HCT116 (cell line): Measurements from ENCODE around the gene ROGDI. TPM values are rescaled to one million over a fixed set of nuclear protein-coding genes. Genes with fewer than 3 reads are reported as not detected.

Source experiments
- ATAC-seq: fragments of 200-7000 bp; cut with Tn5 transposase; 2 replicates; pipeline ENCODE4 v1.9.1; 2020; ENCODE audit warnings: mild to moderate bottlenecking, moderate library complexity
- BruUV-seq: library from RNA; stranded (reverse); fragments of 400-500 nt; replicated peaks from 2 replicates; lab custom pipeline; 2021; lab: Mats Ljungman, UMichigan
- CTCF ChIA-PET: fragments of 300-600 bp; sonication (Branson Sonifier 250); formaldehyde crosslinking; loops from one replicate; lab custom pipeline; 2021; ENCODE audit warnings: antibody characterized with exemption; lab: Charles Lee
- POLR2A ChIA-PET: fragments of 300-600, 350-600 bp; sonication (Branson Sonifier 250); formaldehyde crosslinking; loops from one replicate; lab custom pipeline; 2021; ENCODE audit warnings: antibody characterized with exemption; lab: Charles Lee
- RAD21 ChIA-PET, 2 experiments: fragments of 300-600 bp; sonication (Branson Sonifier 250); formaldehyde crosslinking; loops; one replicate each; lab custom pipeline; 2023; ENCODE audit warnings: low total read pairs in 2 of 2; ENCODE audit not compliant: uncharacterized antibody in 2 of 2, unreplicated experiment in 2 of 2, low non-redundant PET in 1 of 2; lab: Charles Lee
- DNase-seq: peaks from one replicate; pipeline ENCODE4 v3.0.0-alpha.2; 2010; ENCODE audit warnings: low read depth, low spot score
- H2AFZ ChIP-seq: fragments of 200-600 bp; shearing (Covaris generic), sonication (generic); 2 replicates; pipeline ENCODE4 v1.6.1; 2017; ENCODE audit warnings: low read depth, mixed run types, mixed read lengths, antibody characterized with exemption, low read length; ENCODE audit not compliant: poor library complexity, severe bottlenecking
- H3K27ac ChIP-seq: 2 replicates; pipeline ENCODE4 v1.5.1; 2012; ENCODE audit warnings: low read depth, low read length
- H3K27me3 ChIP-seq: fragments of 200-600 bp; sonication (generic); 2 replicates; pipeline ENCODE4 v1.6.1; 2016; ENCODE audit warnings: mixed run types, low read length, mixed read lengths; ENCODE audit not compliant: insufficient read depth
- H3K36me3 ChIP-seq, 2 experiments: fragments of 200-500 bp in 1 of 2; fragments of 200-600 bp in 1 of 2; sonication (Bioruptor generic) in 1 of 2; sonication (generic) in 1 of 2; 2 replicates each; pipeline versions ENCODE4 v1.5.1 to v1.6.1; 2014 to 2016; ENCODE audit warnings: low read length in 2 of 2, inconsistent platforms in 1 of 2, mixed read lengths in 1 of 2, mixed run types in 1 of 2; ENCODE audit not compliant: insufficient read depth in 2 of 2, control insufficient read depth in 1 of 2
- H3K4me1 ChIP-seq, 2 experiments: fragments of 200-600 bp in 1 of 2; sonication (generic) in 1 of 2; 2 replicates each; pipeline versions ENCODE4 v1.5.1 to v1.6.1; 2012 to 2017; ENCODE audit warnings: low read length in 2 of 2, inconsistent platforms in 1 of 2, mild to moderate bottlenecking in 1 of 2, mixed read lengths in 1 of 2, mixed run types in 1 of 2, moderate library complexity in 1 of 2; ENCODE audit not compliant: insufficient read depth in 2 of 2, control insufficient read depth in 1 of 2
- H3K4me2 ChIP-seq: fragments of 200-600 bp; sonication (generic); 2 replicates; pipeline ENCODE4 v1.6.1; 2017; ENCODE audit warnings: mixed run types, low read length, mixed read lengths
- H3K4me3 ChIP-seq, 2 experiments: fragments of 200-600 bp in 1 of 2; sonication (generic) in 1 of 2; replicated peaks in 1 of 2; 2 replicates each; pipeline ENCODE4 v1.5.1; 2011 to 2016; ENCODE audit warnings: low read length in 2 of 2, control low read depth in 1 of 2, low read depth in 1 of 2, mild to moderate bottlenecking in 1 of 2, mixed read lengths in 1 of 2, mixed run types in 1 of 2
- H3K79me2 ChIP-seq: fragments of 200-600 bp; sonication (generic); 2 replicates; pipeline ENCODE4 v1.6.1; 2017; ENCODE audit warnings: mild to moderate bottlenecking, mixed run types, low read length, moderate library complexity, mixed read lengths; ENCODE audit not compliant: insufficient read depth
- H3K9ac ChIP-seq: fragments of 200-600 bp; sonication (generic); 2 replicates; pipeline ENCODE4 v1.6.1; 2016; ENCODE audit warnings: low read length, mixed read lengths
- H3K9me2 ChIP-seq: fragments of 200-600 bp; sonication (generic), shearing (Covaris generic); 2 replicates; pipeline ENCODE4 v1.6.1; 2017; ENCODE audit warnings: mixed run types, mild to moderate bottlenecking, moderate library complexity; ENCODE audit not compliant: insufficient read depth
- H3K9me3 ChIP-seq, 2 experiments: fragments of 200-500 bp in 1 of 2; fragments of 200-600 bp in 1 of 2; sonication (Bioruptor generic) in 1 of 2; sonication (generic) in 1 of 2; 2 replicates each; pipeline ENCODE4 v1.6.1; 2014 to 2017; ENCODE audit warnings: low read length in 2 of 2, mixed read lengths in 2 of 2, inconsistent platforms in 1 of 2, low read depth in 1 of 2, mild to moderate bottlenecking in 1 of 2, mixed run types in 1 of 2, moderate library complexity in 1 of 2; ENCODE audit not compliant: control insufficient read depth in 1 of 2, insufficient read depth in 1 of 2
- H4K20me1 ChIP-seq: fragments of 200-600 bp; sonication (generic), shearing (Covaris generic); 2 replicates; pipeline ENCODE4 v1.6.1; 2017; ENCODE audit warnings: mixed run types, mild to moderate bottlenecking, moderate library complexity; ENCODE audit not compliant: insufficient read depth
- EZH2phosphoT487 ChIP-seq: fragments of 200-600 bp; IDR thresholded peaks from 2 replicates; pipeline ENCODE4 v1.6.1; 2018; ENCODE audit warnings: antibody characterized with exemption, borderline replicate concordance
- JUND ChIP-seq: IDR thresholded peaks from 2 replicates; pipeline ENCODE4 v1.6.1; 2012
- SIN3A ChIP-seq: IDR thresholded peaks from 2 replicates; pipeline ENCODE4 v1.6.1; 2012; ENCODE audit warnings: low read depth
- SP1 ChIP-seq: IDR thresholded peaks from 2 replicates; pipeline ENCODE4 v1.6.1; 2012; ENCODE audit warnings: low read depth
- SRF ChIP-seq: IDR thresholded peaks from 2 replicates; pipeline ENCODE4 v1.6.1; 2012; ENCODE audit warnings: low read depth
- TCF7L2 ChIP-seq: IDR thresholded peaks from 2 replicates; pipeline ENCODE4 v1.7.0; 2011; ENCODE audit warnings: borderline replicate concordance, inconsistent platforms; ENCODE audit not compliant: insufficient read depth, insufficient read length; ENCODE audit errors: extremely low read depth
- YY1 ChIP-seq: IDR thresholded peaks from 2 replicates; pipeline ENCODE4 v1.6.1; 2011; ENCODE audit warnings: low read length, low read depth, moderate library complexity, mild to moderate bottlenecking; ENCODE audit not compliant: insufficient replicate concordance; ENCODE audit errors: extremely low read depth
- ZBTB33 ChIP-seq: IDR thresholded peaks from 2 replicates; pipeline ENCODE4 v1.6.1; 2011; ENCODE audit warnings: mild to moderate bottlenecking, low read length, moderate library complexity; ENCODE audit not compliant: insufficient replicate concordance; ENCODE audit errors: extremely low read depth
- ZFX ChIP-seq: fragments of 450-650 bp; IDR thresholded peaks from 2 replicates; pipeline ENCODE4 v1.6.1; 2017
- ZNF274 ChIP-seq: fragments of 200-500 bp; sonication (Bioruptor generic); IDR thresholded peaks from 2 replicates; pipeline ENCODE4 v1.6.1; 2014; ENCODE audit warnings: mild to moderate bottlenecking, low read depth, low read length, inconsistent platforms
- intact Hi-C: fragments of 100-400 bp; cut with micrococcal nuclease; formaldehyde crosslinking; loops from 2 replicates; pipeline ENCODE4 v1.10.0; 2022
- total RNA-seq: library from RNA; stranded (reverse); gene quantifications from one replicate; pipeline ENCODE4 v1.2.1, GENCODE V29; 2021; ENCODE audit not compliant: unreplicated experiment
- TF ChIP-seq, protein P1 (sequence below), 3 experiments: fragments of 200-600 bp in 1 of 3; sonication (generic) in 1 of 3; IDR thresholded peaks in 2 of 3; conservative IDR thresholded peaks in 1 of 3; 2 replicates each; pipeline ENCODE4 v1.5.1; 2012 to 2017; ENCODE audit warnings: low read depth in 2 of 3, low read length in 2 of 3, antibody characterized with exemption in 1 of 3, borderline replicate concordance in 1 of 3, control low read depth in 1 of 3, mild to moderate bottlenecking in 1 of 3, mixed read lengths in 1 of 3, mixed run types in 1 of 3, moderate library complexity in 1 of 3; ENCODE audit not compliant: insufficient read depth in 1 of 3
- TF ChIP-seq, protein P2 (sequence below): IDR thresholded peaks from 2 replicates; pipeline ENCODE4 v1.6.1; 2012
- TF ChIP-seq, protein P3 (sequence below): IDR thresholded peaks from 2 replicates; pipeline ENCODE4 v1.6.1; 2012; ENCODE audit warnings: low read depth

Gene ROGDI
- total RNA-seq, 1 experiment from 2014 or later, result 20.1 TPM

- TF ChIP-seq, protein P1, sequence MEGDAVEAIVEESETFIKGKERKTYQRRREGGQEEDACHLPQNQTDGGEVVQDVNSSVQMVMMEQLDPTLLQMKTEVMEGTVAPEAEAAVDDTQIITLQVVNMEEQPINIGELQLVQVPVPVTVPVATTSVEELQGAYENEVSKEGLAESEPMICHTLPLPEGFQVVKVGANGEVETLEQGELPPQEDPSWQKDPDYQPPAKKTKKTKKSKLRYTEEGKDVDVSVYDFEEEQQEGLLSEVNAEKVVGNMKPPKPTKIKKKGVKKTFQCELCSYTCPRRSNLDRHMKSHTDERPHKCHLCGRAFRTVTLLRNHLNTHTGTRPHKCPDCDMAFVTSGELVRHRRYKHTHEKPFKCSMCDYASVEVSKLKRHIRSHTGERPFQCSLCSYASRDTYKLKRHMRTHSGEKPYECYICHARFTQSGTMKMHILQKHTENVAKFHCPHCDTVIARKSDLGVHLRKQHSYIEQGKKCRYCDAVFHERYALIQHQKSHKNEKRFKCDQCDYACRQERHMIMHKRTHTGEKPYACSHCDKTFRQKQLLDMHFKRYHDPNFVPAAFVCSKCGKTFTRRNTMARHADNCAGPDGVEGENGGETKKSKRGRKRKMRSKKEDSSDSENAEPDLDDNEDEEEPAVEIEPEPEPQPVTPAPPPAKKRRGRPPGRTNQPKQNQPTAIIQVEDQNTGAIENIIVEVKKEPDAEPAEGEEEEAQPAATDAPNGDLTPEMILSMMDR (IDR thresholded peaks at IDR 0.05 in 2 of 3, conservative IDR thresholded peaks at IDR 0.05 in 1 of 3; ENCODE audit: borderline replicate concordance in 1 of 3, insufficient read depth in 1 of 3, low read depth in 2 of 3, low read length in 2 of 3), result no peak
- TF ChIP-seq ZFX, result no peak
- TF ChIP-seq, protein P2, sequence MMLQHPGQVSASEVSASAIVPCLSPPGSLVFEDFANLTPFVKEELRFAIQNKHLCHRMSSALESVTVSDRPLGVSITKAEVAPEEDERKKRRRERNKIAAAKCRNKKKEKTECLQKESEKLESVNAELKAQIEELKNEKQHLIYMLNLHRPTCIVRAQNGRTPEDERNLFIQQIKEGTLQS, result no peak
- TF ChIP-seq, all 23 proteins: peak for 0
These were observed 24.5 kb upstream of the ROGDI start (continued) for GRCh38 chr16:4826980-4827379.

- Histone ChIP-seq H4K20me1 (no peaks in the 10 kb centered on the region), H3K9me3 (no peaks in the 10 kb centered on the region), H3K4me2 (no peak overlapping the region), H3K4me1 (no peaks in the 10 kb centered on the region), H3K9me2 (no peaks in the 10 kb centered on the region), H3K27me3 (no peaks in the 10 kb centered on the region), H3K79me2 (peaks cover 7% of the 10 kb centered on the region; the same call in 1 of the 2 replicates), H3K27ac (no peak overlapping the region), H3K4me3 (no peak overlapping the region), H3K9ac (no peak overlapping the region), H3K36me3 (peaks cover 56 to 65% of the 10 kb centered on the region in 2 experiments), H2AFZ (no peak overlapping the region)
- ATAC-seq (no peak), DNase-seq (no peak)
- CTCF ChIA-PET, result no interaction called here
- POLR2A ChIA-PET, result no interaction called here
- BruUV-seq, result no TSS peak
- RAD21 ChIA-PET, result no interaction called here
- no peak for TF ChIP-seq ZBTB33
- TF ChIP-seq ZNF274, result no peak
- TF ChIP-seq SRF, result no peak
- TF ChIP-seq JUND, result no peak
- TF ChIP-seq ZFX, result no peak
- no peak for TF ChIP-seq SIN3A
- no peak for TF ChIP-seq TCF7L2
- no peak for TF ChIP-seq YY1
- TF ChIP-seq EZH2phosphoT487, result no peak
- TF ChIP-seq, protein P3, sequence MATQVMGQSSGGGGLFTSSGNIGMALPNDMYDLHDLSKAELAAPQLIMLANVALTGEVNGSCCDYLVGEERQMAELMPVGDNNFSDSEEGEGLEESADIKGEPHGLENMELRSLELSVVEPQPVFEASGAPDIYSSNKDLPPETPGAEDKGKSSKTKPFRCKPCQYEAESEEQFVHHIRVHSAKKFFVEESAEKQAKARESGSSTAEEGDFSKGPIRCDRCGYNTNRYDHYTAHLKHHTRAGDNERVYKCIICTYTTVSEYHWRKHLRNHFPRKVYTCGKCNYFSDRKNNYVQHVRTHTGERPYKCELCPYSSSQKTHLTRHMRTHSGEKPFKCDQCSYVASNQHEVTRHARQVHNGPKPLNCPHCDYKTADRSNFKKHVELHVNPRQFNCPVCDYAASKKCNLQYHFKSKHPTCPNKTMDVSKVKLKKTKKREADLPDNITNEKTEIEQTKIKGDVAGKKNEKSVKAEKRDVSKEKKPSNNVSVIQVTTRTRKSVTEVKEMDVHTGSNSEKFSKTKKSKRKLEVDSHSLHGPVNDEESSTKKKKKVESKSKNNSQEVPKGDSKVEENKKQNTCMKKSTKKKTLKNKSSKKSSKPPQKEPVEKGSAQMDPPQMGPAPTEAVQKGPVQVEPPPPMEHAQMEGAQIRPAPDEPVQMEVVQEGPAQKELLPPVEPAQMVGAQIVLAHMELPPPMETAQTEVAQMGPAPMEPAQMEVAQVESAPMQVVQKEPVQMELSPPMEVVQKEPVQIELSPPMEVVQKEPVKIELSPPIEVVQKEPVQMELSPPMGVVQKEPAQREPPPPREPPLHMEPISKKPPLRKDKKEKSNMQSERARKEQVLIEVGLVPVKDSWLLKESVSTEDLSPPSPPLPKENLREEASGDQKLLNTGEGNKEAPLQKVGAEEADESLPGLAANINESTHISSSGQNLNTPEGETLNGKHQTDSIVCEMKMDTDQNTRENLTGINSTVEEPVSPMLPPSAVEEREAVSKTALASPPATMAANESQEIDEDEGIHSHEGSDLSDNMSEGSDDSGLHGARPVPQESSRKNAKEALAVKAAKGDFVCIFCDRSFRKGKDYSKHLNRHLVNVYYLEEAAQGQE, result no peak
- no peak for TF ChIP-seq SP1
- TF ChIP-seq, protein P2, result no peak
- intact Hi-C loops, result no loop called here
These were observed 24.1 kb upstream of the ROGDI start for GRCh38 chr16:4826526-4826925.
